Ascending aorta (tissue), 2 donors: Measurements from ENCODE around the gene SINHCAF. TPM values are rescaled to one million over a fixed set of nuclear protein-coding genes. Genes with fewer than 3 reads are reported as not detected.

Experiments
- DNase-seq, 2 donors: peaks; one replicate each; pipeline ENCODE4 v3.0.0-alpha.2; 2019; ENCODE audit warnings: low spot score in 2 of 2
- H3K27ac ChIP-seq, 2 donors: fragments of 200-600 bp; sonication (generic); one replicate each; pipeline ENCODE4 v1.5.1; 2016 to 2017; ENCODE audit warnings: mild to moderate bottlenecking in 1 of 2
- H3K27me3 ChIP-seq: fragments of 200-600 bp; sonication (generic); one replicate; pipeline ENCODE4 v1.5.1; 2017
- H3K36me3 ChIP-seq, 2 donors: fragments of 200-600 bp; sonication (generic); one replicate each; pipeline ENCODE4 v1.5.1; 2016
- H3K4me1 ChIP-seq, 2 donors: fragments of 200-600 bp; sonication (generic); one replicate each; pipeline ENCODE4 v1.5.1; 2016 to 2017; ENCODE audit warnings: mild to moderate bottlenecking in 1 of 2
- H3K4me3 ChIP-seq, 2 donors: fragments of 200-600 bp; sonication (generic); one replicate each; pipeline ENCODE4 v1.5.1; 2016 to 2017; ENCODE audit warnings: mild to moderate bottlenecking in 1 of 2
- H3K9me3 ChIP-seq, 2 donors: fragments of 200-600 bp; sonication (generic); one replicate each; pipeline ENCODE4 v1.5.1; 2016
- CTCF ChIP-seq, 3 experiments: fragments of 200-600 bp in 2 of 3; fragments of 450-650 bp in 1 of 3; sonication (generic) in 2 of 3; IDR thresholded peaks; one replicate each; pipeline ENCODE4 v1.5.1; 2016 to 2019; ENCODE audit warnings: antibody characterized with exemption in 3 of 3, mild to moderate bottlenecking in 1 of 3, moderate library complexity in 1 of 3
- intact Hi-C: fragments of 100-400 bp; cut with DNase I; formaldehyde crosslinking; loops from one replicate; pipeline ENCODE4 v1.15.1; 2023
- total RNA-seq: library from RNA; depleted of rRNA; stranded (reverse); fragments of >200 nt; gene quantifications from one replicate; pipeline ENCODE4 v1.1.0, GENCODE V29; 2016

The SINHCAF gene
- total RNA-seq, 1 donor from 2014 or later, result 10.9 TPM

- no peak overlapping the region for H3K27ac ChIP-seq
- H3K9me3 ChIP-seq, result no peaks in the 10 kb centered on the region
- peaks cover 0 to 11% of the 10 kb centered on the region in 2 donors for H3K36me3 ChIP-seq
- TF ChIP-seq CTCF (IDR thresholded peaks at IDR 0.05), result no peak
- H3K27me3 ChIP-seq, result no peaks in the 10 kb centered on the region
- no peak for DNase-seq
- intact Hi-C loops, result no loop called here
- H3K4me1 ChIP-seq, result no peaks in the 10 kb centered on the region
- H3K4me3 ChIP-seq, result no peak overlapping the region
Measured at GRCh38 chr12:31301311-31301710, 24.6 kb downstream of the SINHCAF start.

- peaks cover 0 to 11% of the 10 kb centered on the region in 2 donors for H3K36me3 ChIP-seq
- DNase-seq, result no peak
Measured at GRCh38 chr12:31300783-31301182, 25.2 kb downstream of the SINHCAF start.

GRCh38 chr12:31300341-31300740, 25.6 kb downstream of the SINHCAF start:
- no peaks in the 10 kb centered on the region for H3K9me3 ChIP-seq
- H3K4me3 ChIP-seq, result no peak overlapping the region
- intact Hi-C loops, result no loop called here
- H3K27ac ChIP-seq, result no peak overlapping the region
- H3K4me1 ChIP-seq, result no peaks in the 10 kb centered on the region
- peaks cover 0 to 11% of the 10 kb centered on the region in 2 donors for H3K36me3 ChIP-seq
- TF ChIP-seq CTCF (IDR thresholded peaks at IDR 0.05), result no peak
- no peaks in the 10 kb centered on the region for H3K27me3 ChIP-seq
- no peak for DNase-seq

More at GRCh38 chr12:31300783-31301182, 25.2 kb downstream of the SINHCAF start:
- Histone ChIP-seq H3K4me3 (no peak overlapping the region), H3K4me1 (no peaks in the 10 kb centered on the region), H3K27ac (no peak overlapping the region), H3K9me3 (no peaks in the 10 kb centered on the region), H3K27me3 (no peaks in the 10 kb centered on the region)
- intact Hi-C loops, result no loop called here
- no peak for TF ChIP-seq CTCF (IDR thresholded peaks at IDR 0.05)

- no peak for DNase-seq
- H3K4me1 ChIP-seq, result no peaks in the 10 kb centered on the region
- H3K27ac ChIP-seq, result no peak overlapping the region
- no peaks in the 10 kb centered on the region for H3K27me3 ChIP-seq
- peaks cover 0 to 9% of the 10 kb centered on the region in 2 donors for H3K36me3 ChIP-seq
- intact Hi-C loops, result no loop called here
- TF ChIP-seq CTCF (IDR thresholded peaks at IDR 0.05), result no peak
- no peaks in the 10 kb centered on the region for H3K9me3 ChIP-seq
- H3K4me3 ChIP-seq, result no peak overlapping the region
Measured at GRCh38 chr12:31298922-31299321, 27.0 kb downstream of the SINHCAF start.

- Histone ChIP-seq H3K4me1 (no peaks in the 10 kb centered on the region), H3K36me3 (peaks cover 0 to 9% of the 10 kb centered on the region in 2 donors), H3K27me3 (no peaks in the 10 kb centered on the region), H3K27ac (no peak overlapping the region), H3K4me3 (no peak overlapping the region), H3K9me3 (no peaks in the 10 kb centered on the region)
- no peak for DNase-seq
- intact Hi-C loops, result no loop called here
- TF ChIP-seq CTCF (IDR thresholded peaks at IDR 0.05), result no peak
Measured at GRCh38 chr12:31298515-31298910, 27.4 kb downstream of the SINHCAF start.
